ENCODE results near the gene DCTN2. TPM values are rescaled to one million over a fixed set of nuclear protein-coding genes. Genes with fewer than 3 reads are reported as not detected.

The DCTN2 gene
- total RNA-seq, 1 donor from 2014 or later: 107 TPM

- Histone ChIP-seq H4K20me1 (ENCODE audit: insufficient read depth, low read length) (peaks cover 33% of the 10 kb centered on the region), H3K36me3 (ENCODE audit: insufficient read depth, low read length) (peaks cover 25% of the 10 kb centered on the region), H3K4me2 (ENCODE audit: low read length) (peak within 1 kb of the TSS; percentile 98), H3K9ac (ENCODE audit: low read length) (peak within 1 kb of the TSS; percentile 97), H3K79me2 (ENCODE audit: insufficient read depth, low read length) (peaks cover 36% of the 10 kb centered on the region), H3K27ac (ENCODE audit: low read depth, low read length) (peak within 1 kb of the TSS; percentile 76), H3K27me3 (ENCODE audit: insufficient read depth, low read length) (no peaks in the 10 kb centered on the region), H2AFZ (ENCODE audit: low read depth, low read length) (peak within 1 kb of the TSS; percentile 71), H3K9me3 (ENCODE audit: insufficient read depth, low read depth, low read length) (no peaks in the 10 kb centered on the region), H3K4me3 (ENCODE audit: insufficient read depth, low read depth, low read length) (peak within 1 kb of the TSS; percentile 87), H3K4me1 (ENCODE audit: insufficient read depth, low read length) (peaks cover 16% of the 10 kb centered on the region)
- Mint-ChIP-seq H3K9me3 (ENCODE audit: unreplicated experiment) (no peaks in the 10 kb centered on the region), H3K27ac (ENCODE audit: unreplicated experiment) (peak within 1 kb of the TSS; percentile 92), H3K4me1 (ENCODE audit: low read depth, unreplicated experiment) (peaks cover 23% of the 10 kb centered on the region), H3K36me3 (ENCODE audit: low read depth, unreplicated experiment) (peaks cover 19% of the 10 kb centered on the region), H3K27me3 (ENCODE audit: low read depth, unreplicated experiment) (no peaks in the 10 kb centered on the region), H3K4me3 (ENCODE audit: unreplicated experiment) (peak within 1 kb of the TSS; percentile 93)
- DNase-seq (ENCODE audit: low read depth) (peak; percentile 92), FAIRE-seq (no peak)
- TF ChIP-seq EZH2 (IDR thresholded peaks at IDR 0.05; ENCODE audit: insufficient read depth, low read length) (no peak), CTCF (IDR thresholded peaks at IDR 0.05; ENCODE audit: insufficient read depth, low read depth, low read length) (no peak)
Observed at GRCh38 chr12:57487597-57488401, 59.2 kb downstream of the DCTN2 start, which contains the start of gene MARS1. TSS of gene MARS1 (plus strand) at chr12:57488068. CDS start at chr12:57488091, 23 bp downstream.

- H3K79me2 ChIP-seq (ENCODE audit: insufficient read depth, low read length): peaks cover 33% of the 10 kb centered on the region
- peak overlapping the region; percentile 98 for H3K4me2 ChIP-seq (ENCODE audit: low read length)
- FAIRE-seq: no peak
Observed at GRCh38 chr12:57487055-57487596, 59.9 kb downstream of the DCTN2 start.

More at GRCh38 chr12:57487055-57487596, 59.9 kb downstream of the DCTN2 start:
- Mint-ChIP-seq H3K4me3 (ENCODE audit: unreplicated experiment) (peak overlapping the region; percentile 93), H3K4me1 (ENCODE audit: low read depth, unreplicated experiment) (peaks cover 23% of the 10 kb centered on the region), H3K9me3 (ENCODE audit: unreplicated experiment) (no peaks in the 10 kb centered on the region), H3K27me3 (ENCODE audit: low read depth, unreplicated experiment) (no peaks in the 10 kb centered on the region), H3K27ac (ENCODE audit: unreplicated experiment) (no peak overlapping the region), H3K36me3 (ENCODE audit: low read depth, unreplicated experiment) (peaks cover 17% of the 10 kb centered on the region)
- no peak overlapping the region for H3K27ac ChIP-seq (ENCODE audit: low read depth, low read length)
- H4K20me1 ChIP-seq (ENCODE audit: insufficient read depth, low read length): peaks cover 29% of the 10 kb centered on the region
- no peaks in the 10 kb centered on the region for H3K27me3 ChIP-seq (ENCODE audit: insufficient read depth, low read length)
- H3K9ac ChIP-seq (ENCODE audit: low read length): no peak overlapping the region
- TF ChIP-seq CTCF (IDR thresholded peaks at IDR 0.05; ENCODE audit: insufficient read depth, low read depth, low read length) (no peak), EZH2 (IDR thresholded peaks at IDR 0.05; ENCODE audit: insufficient read depth, low read length) (no peak)
- no peaks in the 10 kb centered on the region for H3K9me3 ChIP-seq (ENCODE audit: insufficient read depth, low read depth, low read length)
- H3K4me1 ChIP-seq (ENCODE audit: insufficient read depth, low read length): peaks cover 16% of the 10 kb centered on the region
- DNase-seq (ENCODE audit: low read depth): no peak
- peak overlapping the region; percentile 71 for H2AFZ ChIP-seq (ENCODE audit: low read depth, low read length)
- H3K36me3 ChIP-seq (ENCODE audit: insufficient read depth, low read length): peaks cover 23% of the 10 kb centered on the region
- H3K4me3 ChIP-seq (ENCODE audit: insufficient read depth, low read depth, low read length): no peak overlapping the region

Data from astrocyte (in vitro differentiated cells and primary cell).